SK-N-SH (cell line): Measurements from ENCODE around the gene LPIN1. TPM values are rescaled to one million over a fixed set of nuclear protein-coding genes. Genes with fewer than 3 reads are reported as not detected.

Experiments used
- CTCF ChIA-PET: fragments of 300-600, 350-600 bp; formaldehyde crosslinking; extraction: SDS; loops from one replicate; lab custom pipeline; 2021; lab: Yijun Ruan, JAX
- POLR2A ChIA-PET: fragments of 350-600 bp; sonication (Branson Sonifier 250); formaldehyde crosslinking; extraction: SDS; loops from one replicate; lab custom pipeline; 2020; ENCODE audit warnings: antibody characterized with exemption, inconsistent platforms; lab: Yijun Ruan, JAX
- DNase-seq: peaks from one replicate; pipeline ENCODE4 v3.0.0; 2012
- H2AFZ ChIP-seq: fragments of 200-600 bp; sonication (generic); 2 replicates; pipeline ENCODE4 v1.8.1; 2016; ENCODE audit warnings: antibody characterized with exemption, mild to moderate bottlenecking, low read depth
- H3F3A ChIP-seq: fragments of 200-600 bp; sonication (generic); replicated peaks from 2 replicates; pipeline ENCODE3; 2016; ENCODE audit warnings: antibody characterized with exemption, mild to moderate bottlenecking; ENCODE audit not compliant: insufficient read depth
- H3K27ac ChIP-seq, 2 experiments: fragments of 200-500 bp in 1 of 2; fragments of 200-600 bp in 1 of 2; sonication (Bioruptor generic) in 1 of 2; sonication (generic), shearing (Covaris generic) in 1 of 2; 2 replicates each; pipeline versions ENCODE4 v1.5.1 to v1.6.1; 2014 to 2016; ENCODE audit warnings: low read depth in 2 of 2, inconsistent platforms in 1 of 2, low read length in 1 of 2, mild to moderate bottlenecking in 1 of 2, mixed read lengths in 1 of 2
- H3K27me3 ChIP-seq: fragments of 200-600 bp; sonication (generic), shearing (Covaris generic); 2 replicates; pipeline ENCODE4 v1.6.1; 2016; ENCODE audit warnings: mixed run types; ENCODE audit not compliant: insufficient read depth
- H3K36me3 ChIP-seq, 2 experiments: fragments of 200-500 bp in 1 of 2; fragments of 200-600 bp in 1 of 2; sonication (Bioruptor generic) in 1 of 2; sonication (generic) in 1 of 2; replicated peaks in 1 of 2; 2 replicates each; pipeline versions ENCODE3 to v1.5.1; 2014 to 2016; ENCODE audit warnings: low read length in 1 of 2, mild to moderate bottlenecking in 1 of 2; ENCODE audit not compliant: insufficient read depth in 2 of 2, control insufficient read depth in 1 of 2
- H3K4me1 ChIP-seq, 2 experiments: fragments of 200-500 bp in 1 of 2; fragments of 200-600 bp in 1 of 2; sonication (Bioruptor generic) in 1 of 2; sonication (generic), shearing (Covaris generic) in 1 of 2; 2 replicates each; pipeline versions ENCODE4 v1.5.1 to v1.6.1; 2014 to 2016; ENCODE audit warnings: low read depth in 1 of 2, low read length in 1 of 2, mixed run types in 1 of 2; ENCODE audit not compliant: insufficient read depth in 2 of 2, control insufficient read depth in 1 of 2
- H3K4me2 ChIP-seq: fragments of 200-600 bp; sonication (generic), shearing (Covaris generic); 2 replicates; pipeline ENCODE4 v1.6.1; 2017; ENCODE audit warnings: mixed run types
- H3K4me3 ChIP-seq, 2 experiments: fragments of 200-500 bp in 1 of 2; fragments of 200-600 bp in 1 of 2; sonication (Bioruptor generic) in 1 of 2; sonication (generic), shearing (Covaris generic) in 1 of 2; 2 replicates each; pipeline versions ENCODE4 v1.5.1 to v1.8.1; 2014 to 2016; ENCODE audit warnings: low read depth in 2 of 2, inconsistent platforms in 1 of 2, low read length in 1 of 2, mild to moderate bottlenecking in 1 of 2, mixed read lengths in 1 of 2, moderate library complexity in 1 of 2
- H3K79me2 ChIP-seq: fragments of 200-600 bp; sonication (generic); 2 replicates; pipeline ENCODE4 v1.8.1; 2017; ENCODE audit warnings: mild to moderate bottlenecking; ENCODE audit not compliant: insufficient read depth
- H3K9ac ChIP-seq: fragments of 200-600 bp; sonication (generic); 2 replicates; pipeline ENCODE4 v1.6.1; 2017; ENCODE audit warnings: mixed run types
- H3K9me2 ChIP-seq: fragments of 200-600 bp; sonication (generic); 2 replicates; pipeline ENCODE4 v1.6.1; 2017; ENCODE audit warnings: mixed run types
- H3K9me3 ChIP-seq: fragments of 200-600 bp; sonication (generic); 2 replicates; pipeline ENCODE4 v1.6.1; 2017; ENCODE audit warnings: mixed run types, mild to moderate bottlenecking, moderate library complexity
- H4K20me1 ChIP-seq: fragments of 200-600 bp; sonication (generic); 2 replicates; pipeline ENCODE4 v1.6.1; 2017; ENCODE audit warnings: mild to moderate bottlenecking, mixed run types; ENCODE audit not compliant: insufficient read depth
- CHD2 ChIP-seq: fragments of 150-350 bp; IDR thresholded peaks from 2 replicates; pipeline ENCODE4 v1.6.1; 2018; ENCODE audit warnings: low read length; ENCODE audit not compliant: partially characterized antibody
- CTCF ChIP-seq: fragments of 200-600 bp; sonication (generic); IDR thresholded peaks from 2 replicates; pipeline ENCODE4 v1.6.1; 2017; ENCODE audit warnings: antibody characterized with exemption, mild to moderate bottlenecking, moderate library complexity
- ELF1 ChIP-seq: IDR thresholded peaks from 2 replicates; pipeline ENCODE4 v1.4.0; 2012
- EP300 ChIP-seq, 2 experiments: IDR thresholded peaks; 2 replicates each; pipeline versions ENCODE4 v1.4.0 to v1.6.1; 2012; ENCODE audit warnings: borderline replicate concordance in 1 of 2, low read depth in 1 of 2, low read length in 1 of 2
- EZH2phosphoT487 ChIP-seq: fragments of 200-600 bp; sonication (generic); IDR thresholded peaks from 2 replicates; pipeline ENCODE4 v1.6.1; 2017; ENCODE audit warnings: low read depth, mixed run types, mild to moderate bottlenecking, antibody characterized with exemption, moderate library complexity, borderline replicate concordance
- FOSL2 ChIP-seq: IDR thresholded peaks from 2 replicates; pipeline ENCODE4 v1.4.0; 2012; ENCODE audit warnings: low read depth, mild to moderate bottlenecking, moderate library complexity, borderline replicate concordance
- FOXJ3 ChIP-seq: sonication (generic); formaldehyde crosslinking; IDR thresholded peaks from 2 replicates; pipeline ENCODE4 v1.5.1; 2020; ENCODE audit warnings: mild to moderate bottlenecking, missing genetic modification reagents
- FOXM1 ChIP-seq: IDR thresholded peaks from 2 replicates; pipeline ENCODE4 v1.4.0; 2012; ENCODE audit warnings: low read depth, mild to moderate bottlenecking
- GATA2 ChIP-seq: sonication (generic); formaldehyde crosslinking; IDR thresholded peaks from 2 replicates; pipeline ENCODE4 v1.5.0; 2020; ENCODE audit warnings: mild to moderate bottlenecking, missing genetic modification reagents
- IRF3 ChIP-seq: fragments of 150-350 bp; IDR thresholded peaks from 2 replicates; pipeline ENCODE4 v1.6.1; 2016; ENCODE audit warnings: mild to moderate bottlenecking, low read depth, low read length
- JUND ChIP-seq: IDR thresholded peaks from 2 replicates; pipeline ENCODE4 v1.4.0; 2012
- MAX ChIP-seq: IDR thresholded peaks from 2 replicates; pipeline ENCODE4 v1.4.0; 2012; ENCODE audit warnings: low read depth
- MEF2A ChIP-seq: IDR thresholded peaks from 2 replicates; pipeline ENCODE4 v1.4.0; 2012; ENCODE audit warnings: low read depth, borderline replicate concordance
- MXI1 ChIP-seq: IDR thresholded peaks from 2 replicates; pipeline ENCODE4 v1.6.1; 2012; ENCODE audit warnings: mild to moderate bottlenecking, low read depth, low read length, improper control_type of control experiment
- NFIC ChIP-seq: IDR thresholded peaks from 2 replicates; pipeline ENCODE4 v1.4.0; 2012; ENCODE audit warnings: borderline replicate concordance
- NRF1 ChIP-seq: IDR thresholded peaks from 2 replicates; pipeline ENCODE4 v1.6.1; 2012; ENCODE audit warnings: low read depth, mild to moderate bottlenecking, low read length
- POLR2AphosphoS5 ChIP-seq: IDR thresholded peaks from 2 replicates; pipeline ENCODE4 v1.6.1; 2012; ENCODE audit warnings: low read depth, low read length
- REST ChIP-seq: IDR thresholded peaks from 2 replicates; pipeline ENCODE4 v1.6.1; 2012; ENCODE audit warnings: mild to moderate bottlenecking, low read depth, low read length, moderate library complexity
- RFX5 ChIP-seq: IDR thresholded peaks from 2 replicates; pipeline ENCODE4 v1.6.1; 2012; ENCODE audit warnings: mild to moderate bottlenecking, improper control_type of control experiment, low read length
- RXRA ChIP-seq: IDR thresholded peaks from 2 replicates; pipeline ENCODE4 v1.4.0; 2012; ENCODE audit warnings: low read depth, mild to moderate bottlenecking, borderline replicate concordance
- SMC3 ChIP-seq: IDR thresholded peaks from 2 replicates; pipeline ENCODE4 v1.6.1; 2012; ENCODE audit warnings: low read depth, low read length, improper control_type of control experiment
- TAF1 ChIP-seq: IDR thresholded peaks from 2 replicates; pipeline ENCODE4 v1.6.1; 2012; ENCODE audit warnings: low read depth, mild to moderate bottlenecking, low read length, moderate library complexity, borderline replicate concordance
- TCF12 ChIP-seq: IDR thresholded peaks from 2 replicates; pipeline ENCODE4 v1.4.0; 2012
- USF1 ChIP-seq: IDR thresholded peaks from 2 replicates; pipeline ENCODE4 v1.4.0; 2012; ENCODE audit warnings: low read depth, borderline replicate concordance
- USF2 ChIP-seq: fragments of 150-350 bp; IDR thresholded peaks from 2 replicates; pipeline ENCODE4 v1.6.1; 2017; ENCODE audit warnings: antibody characterized with exemption, low read length, low read depth, borderline replicate concordance
- YY1 ChIP-seq: IDR thresholded peaks from 2 replicates; pipeline ENCODE4 v1.4.0; 2012; ENCODE audit warnings: low read depth, mild to moderate bottlenecking
- WGBS: methylation state at CpG from one replicate; pipeline ENCODE4 v1.1.6; 2017; ENCODE audit warnings: low lambda C conversion rate; 5-methylcytosine and 5-hydroxymethylcytosine counted together
- polyA plus RNA-seq, 3 experiments: library from polyadenylated mRNA; depleted of rRNA; stranded (reverse); fragments of >200 nt; gene quantifications; 2 replicates each; pipeline ENCODE4 v1.2.3, GENCODE V29; 2012

Gene LPIN1
- polyA plus RNA-seq (2012; rRNA removed) = 22.1 and 28.2 TPM in 2 replicates
- polyA plus RNA-seq (2012; cell fraction: cytosol; rRNA removed) = 14.9 and 17.7 TPM in 2 replicates
- polyA plus RNA-seq (2012; cell fraction: nucleus; rRNA removed) = 60.5 and 67.4 TPM in 2 replicates

GRCh38 chr2:11746376-11746806 lies at the start of gene LPIN1:
TSS of gene LPIN1 (plus strand) at chr2:11746632. CDS start at chr2:11765542, 18,910 bp downstream.
- peak within 1 kb of the TSS; percentile 95 for H3K4me2 ChIP-seq
- H3K79me2 ChIP-seq = peaks cover 43% of the 10 kb centered on the region
- H3K4me3 ChIP-seq = peak within 1 kb of the TSS; percentile 72 to 92
- ChIA-PET POLR2A (interaction anchor here (1.1 to 2.8 kb wide), 7 partner anchors 18 to 53 kb away, joined by 3 to 12 read pairs (median 8); no protein-coding TSS in a partner anchor), CTCF (interaction anchor here (0.7 to 32.6 kb wide), 15 partner anchors 8 to 269 kb away, joined by 3 to 873 read pairs (median 8); no protein-coding TSS in a partner anchor)
- no peaks in the 10 kb centered on the region for H3K36me3 ChIP-seq
- 0% methylated on average over 6 of the region's 49 CpGs for WGBS
- DNase-seq = peak; percentile 99
- peaks cover 25 to 66% of the 10 kb centered on the region in 2 experiments for H3K4me1 ChIP-seq
- H3K9ac ChIP-seq = peak within 1 kb of the TSS; percentile 79
- H3K27me3 ChIP-seq = no peaks in the 10 kb centered on the region
- H3K9me2 ChIP-seq = no peaks in the 10 kb centered on the region
- peaks cover 3% of the 10 kb centered on the region for H3F3A ChIP-seq
- H4K20me1 ChIP-seq = peaks cover 38% of the 10 kb centered on the region
- H3K9me3 ChIP-seq = no peaks in the 10 kb centered on the region
- peak within 1 kb of the TSS; percentile 58 to 92; a peak in 3 of 4 replicates for H3K27ac ChIP-seq
- peak within 1 kb of the TSS; percentile 55; the same call in 1 of the 2 replicates for H2AFZ ChIP-seq
- no peak for TF ChIP-seq NRF1
- TF ChIP-seq TCF12 = no peak
- peak; percentile 81 for TF ChIP-seq TAF1
- no peak for TF ChIP-seq CTCF
- no peak for TF ChIP-seq SMC3
- no peak for TF ChIP-seq REST
- peak; percentile 91; the same call in 1 of the 2 replicates for TF ChIP-seq MAX
- TF ChIP-seq FOXM1 = no peak
- no peak for TF ChIP-seq RFX5
- TF ChIP-seq FOSL2 = peak; percentile 21; the same call in 1 of the 2 replicates
- no peak for TF ChIP-seq NFIC
- no peak for TF ChIP-seq FOXJ3 (CRISPR knock-in tag)
- TF ChIP-seq ELF1 = no peak
- peak in 1 of 2 experiments; percentile 7; a peak in 1 of 4 replicates for TF ChIP-seq EP300 (IDR thresholded peaks at IDR 0.05; ENCODE audit: borderline replicate concordance in 1 of 2, low read depth in 1 of 2, low read length in 1 of 2)
- no peak for TF ChIP-seq USF2
- no peak for TF ChIP-seq RXRA
- no peak for TF ChIP-seq JUND
- peak; percentile 76 for TF ChIP-seq POLR2AphosphoS5
- TF ChIP-seq YY1 = no peak
- TF ChIP-seq GATA2 (CRISPR knock-in tag) = no peak
- TF ChIP-seq USF1 = no peak
- TF ChIP-seq MEF2A = no peak
- TF ChIP-seq CHD2 = peak; percentile 42
- TF ChIP-seq IRF3 = no peak
- TF ChIP-seq EZH2phosphoT487 = no peak
- TF ChIP-seq MXI1 = peak; percentile 97
